ENCODE results near the gene TSPOAP1.

The TSPOAP1 gene

GRCh38 chr17:58276423-58276822 lies 52.2 kb downstream of the TSPOAP1 start:
- no peak for DNase-seq

DNA sequence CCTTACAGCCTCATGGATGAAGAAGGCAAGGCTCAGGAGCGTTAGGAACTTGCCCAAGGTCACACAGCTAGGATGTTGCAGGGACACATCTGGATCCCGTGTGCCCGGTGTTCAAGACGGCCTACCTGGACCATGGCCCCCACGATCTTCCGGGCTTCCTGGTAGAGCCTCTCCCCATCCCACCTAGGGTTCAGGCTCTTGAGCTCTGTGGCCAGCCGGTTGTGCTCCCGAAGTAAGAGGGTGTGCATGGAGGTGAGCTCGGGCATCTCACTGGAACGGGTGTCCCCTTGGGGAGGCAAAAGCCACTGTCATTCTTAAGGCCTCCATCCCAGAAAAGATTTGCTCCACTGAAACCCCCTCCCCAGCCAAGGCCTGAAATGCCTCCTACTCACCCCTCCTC lies 53.2 kb downstream of the TSPOAP1 start:
- no peak for DNase-seq

DNA sequence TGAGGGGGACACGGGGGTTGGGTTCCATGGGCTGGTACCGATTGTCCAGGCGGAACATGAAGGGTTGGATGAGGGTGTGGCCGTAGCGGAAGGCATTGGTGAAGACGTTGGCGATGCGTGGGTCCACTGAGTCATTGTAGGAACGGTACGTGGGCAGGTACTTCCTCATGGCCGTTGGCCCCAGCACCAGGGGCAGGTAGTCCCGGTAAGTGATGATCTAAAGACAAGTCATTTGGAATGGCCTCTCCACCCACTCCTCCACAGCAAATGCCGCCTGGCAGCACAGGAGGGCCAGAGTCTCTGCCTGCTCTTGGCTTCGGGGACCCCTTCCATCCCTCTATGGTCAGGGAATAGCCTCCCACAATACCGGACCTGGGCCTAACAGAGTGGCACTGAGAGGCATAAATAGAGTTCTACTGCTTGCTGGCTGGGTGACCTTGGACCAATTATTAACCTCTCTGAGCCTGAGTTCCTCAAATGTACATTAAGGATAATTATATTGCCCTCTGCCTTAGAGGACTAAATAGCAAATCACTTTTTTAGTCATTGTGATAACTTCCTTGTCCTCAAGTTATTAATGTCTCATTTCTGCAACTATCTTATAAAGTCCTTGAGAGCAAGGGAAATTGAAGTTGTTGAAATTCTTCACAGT lies 55.0 kb downstream of the TSPOAP1 start:
- DNase-seq: no peak

GRCh38 chr17:58272367-58273280 lies 56.0 kb downstream of the TSPOAP1 start:
- DNase-seq: no peak

DNA sequence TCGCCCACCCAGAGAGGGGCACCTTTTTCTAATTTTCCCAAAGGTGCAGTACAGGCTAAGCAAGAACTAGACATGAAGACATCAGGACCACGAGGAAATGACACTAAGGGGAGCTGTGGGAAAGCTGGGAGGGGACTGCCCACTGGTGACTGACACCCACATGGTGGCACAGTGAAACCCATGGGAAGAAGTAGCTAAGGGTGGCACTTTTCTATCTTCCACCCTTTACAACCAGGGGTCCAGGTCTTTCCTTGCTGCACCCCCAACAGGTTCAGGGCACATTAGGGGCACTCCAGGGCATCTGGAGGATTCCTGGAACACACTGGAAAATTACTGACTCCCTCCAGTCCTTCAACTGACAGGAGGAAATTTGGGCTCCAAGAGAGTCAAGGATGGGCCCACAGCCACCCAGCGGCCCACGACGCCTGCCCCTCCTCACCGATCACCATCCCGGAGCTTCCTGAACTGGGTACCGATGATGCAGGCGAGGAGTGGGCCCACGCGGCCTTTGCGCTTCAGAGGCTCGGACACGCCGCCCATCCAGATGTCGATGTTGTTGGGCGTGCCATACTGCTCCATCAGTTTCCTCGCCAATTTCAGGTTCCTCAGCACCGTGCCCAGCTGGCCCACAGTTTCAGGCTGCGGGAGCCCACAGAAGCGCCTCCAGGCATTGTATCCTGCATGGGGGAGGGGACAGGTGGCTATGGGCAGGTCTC lies 57.2 kb downstream of the TSPOAP1 start:
- DNase-seq: no peak

DNA sequence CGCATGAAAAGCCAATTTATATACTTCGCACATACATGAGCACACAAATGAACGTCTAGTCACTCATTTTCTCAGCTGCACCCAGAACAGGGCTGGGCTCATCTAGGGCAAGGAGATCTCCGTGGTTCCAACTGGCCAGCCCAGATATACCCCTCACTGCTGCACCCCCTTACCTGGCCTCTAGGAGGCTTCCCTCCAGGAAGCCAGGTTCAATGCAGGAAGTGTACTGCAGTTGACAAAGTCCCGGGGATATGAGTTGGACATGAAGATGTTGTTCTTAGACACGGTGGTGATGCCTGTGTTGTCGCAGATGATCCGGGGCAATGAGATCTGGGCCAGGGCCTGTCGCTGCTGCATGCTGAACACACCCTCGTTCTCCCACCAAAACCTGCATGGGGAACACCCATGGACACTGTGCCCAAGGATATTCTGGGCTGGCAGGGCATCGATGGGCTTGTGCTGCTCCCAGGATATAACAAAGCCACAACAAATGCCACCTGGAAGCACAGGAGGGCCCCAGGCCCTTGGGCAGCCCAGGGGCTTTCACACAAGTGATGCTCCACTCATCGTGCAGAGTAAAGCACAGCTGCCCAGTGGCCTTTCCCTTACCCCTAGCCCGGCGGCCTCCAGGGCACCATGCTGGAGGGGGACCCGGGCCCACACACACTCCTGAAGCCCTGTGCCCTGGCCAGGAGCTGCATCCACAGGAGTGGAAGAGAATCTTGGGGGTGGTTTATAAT lies 57.9 kb downstream of the TSPOAP1 start:
- no peak for DNase-seq

- no peak for DNase-seq
Measured at GRCh38 chr17:58269557-58270291, 58.9 kb downstream of the TSPOAP1 start.

- DNase-seq: no peak
Measured at GRCh38 chr17:58268774-58269556, 59.6 kb downstream of the TSPOAP1 start.

GRCh38 chr17:58268326-58268725 lies 60.3 kb downstream of the TSPOAP1 start:
- DNase-seq: no peak

- no peak for DNase-seq
Measured at GRCh38 chr17:58267347-58268324, 61.0 kb downstream of the TSPOAP1 start.

DNA sequence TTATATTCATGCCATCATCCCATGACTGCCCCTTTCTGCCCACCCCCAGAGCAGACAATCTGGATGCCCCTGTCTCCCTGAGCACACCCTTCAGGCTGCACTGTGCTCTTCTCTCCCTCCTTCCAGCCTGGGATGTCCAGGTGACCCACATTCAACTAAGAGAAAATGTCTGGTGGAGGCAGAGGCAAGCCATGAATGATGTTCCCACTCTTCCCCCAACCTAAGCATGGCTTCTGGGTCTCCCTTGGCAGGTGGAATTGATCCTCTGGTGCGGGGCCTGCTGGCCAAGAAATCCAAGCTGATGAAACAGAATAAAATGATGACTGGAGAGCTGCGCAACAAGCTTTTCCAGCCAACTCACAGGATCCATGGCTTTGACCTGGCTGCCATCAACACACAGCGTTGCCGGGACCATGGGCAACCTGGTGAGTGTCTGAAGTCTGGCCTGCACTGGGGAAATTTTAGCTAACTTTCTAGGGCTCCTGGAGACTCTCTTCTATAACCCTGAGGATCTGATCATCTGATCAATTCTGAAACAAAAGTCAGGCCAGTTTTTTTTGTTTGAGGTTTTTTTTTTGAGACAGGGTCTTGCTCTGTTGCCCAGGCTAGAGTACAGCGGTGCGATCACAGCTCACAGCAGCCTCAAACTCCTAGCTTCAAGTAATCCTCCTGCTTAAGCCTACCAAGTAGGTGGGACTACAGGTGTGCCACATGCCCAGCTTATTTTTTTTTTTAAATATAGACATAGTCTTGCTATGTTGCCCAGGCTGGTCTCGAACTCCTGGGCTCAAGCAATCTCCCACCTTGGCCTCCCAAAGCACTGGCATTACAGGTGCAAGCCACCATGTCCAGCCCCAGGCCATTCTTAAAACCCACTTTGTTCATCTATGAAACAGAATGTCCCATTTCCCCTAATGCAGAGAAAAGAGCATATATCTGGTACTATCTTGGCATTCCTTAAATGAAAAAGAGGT lies 62.4 kb downstream of the TSPOAP1 start:
- no peak for DNase-seq

- DNase-seq: no peak
Measured at GRCh38 chr17:58265271-58265670, 63.3 kb downstream of the TSPOAP1 start.

- DNase-seq: no peak
Measured at GRCh38 chr17:58264407-58265103, 64.0 kb downstream of the TSPOAP1 start.

DNA sequence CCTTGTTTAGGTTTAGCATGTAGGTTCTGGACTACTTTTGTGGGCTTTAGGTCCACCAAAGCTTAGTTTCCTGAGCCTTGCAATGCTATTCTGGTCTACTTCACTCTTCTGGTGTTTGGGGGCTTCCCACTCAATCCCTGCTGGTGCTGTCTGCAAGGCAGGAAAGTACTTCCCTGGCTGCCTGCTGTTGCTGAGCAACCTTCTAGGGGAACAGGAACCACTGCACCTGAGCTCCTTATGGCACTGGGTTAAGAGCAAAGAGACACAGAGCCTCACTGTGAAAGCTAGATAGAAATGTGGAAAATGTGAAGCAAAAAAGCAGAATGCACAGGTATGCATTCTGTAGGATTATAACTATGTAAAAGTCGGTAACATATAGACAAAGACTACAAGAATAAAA lies 64.8 kb downstream of the TSPOAP1 start:
- DNase-seq: no peak

DNA sequence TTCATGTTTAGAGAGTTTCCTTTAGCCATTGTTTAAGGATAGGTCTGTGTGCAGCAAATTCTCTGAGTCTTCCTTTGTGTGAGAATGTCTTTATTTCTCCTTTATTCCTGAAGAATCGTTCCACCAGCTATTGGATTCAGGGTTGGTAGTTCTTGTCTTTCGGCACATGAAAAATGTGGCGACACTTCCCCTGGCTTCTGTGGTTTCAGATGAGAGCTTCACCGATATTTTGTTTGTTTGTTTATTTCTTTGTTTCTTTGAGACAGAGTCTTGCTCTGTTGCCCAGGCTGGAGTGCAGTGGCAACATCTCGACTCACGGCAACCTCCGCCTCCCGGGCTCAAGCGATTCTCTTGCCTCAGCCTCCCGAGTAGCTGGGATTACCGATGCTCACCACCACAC lies 66.4 kb downstream of the TSPOAP1 start:
- no peak for DNase-seq

DNA sequence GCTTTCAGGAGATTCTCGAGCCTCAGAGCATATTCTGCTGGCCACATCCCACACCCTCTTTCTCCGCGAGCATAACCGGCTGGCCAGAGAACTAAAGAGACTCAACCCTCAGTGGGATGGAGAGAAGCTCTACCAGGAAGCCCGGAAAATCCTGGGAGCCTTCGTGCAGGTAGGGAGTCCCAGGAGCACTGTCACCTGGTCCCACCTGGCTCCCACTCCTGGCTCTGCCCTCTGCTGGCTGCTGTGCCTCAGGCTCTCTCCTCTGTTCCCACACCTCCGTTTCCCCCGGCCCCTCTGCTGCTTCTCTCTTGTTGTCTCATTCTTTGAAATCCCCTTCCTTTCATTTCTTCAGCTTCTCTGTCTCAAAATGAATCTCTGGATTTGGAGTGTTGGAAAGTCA lies 73.8 kb downstream of the TSPOAP1 start:
- DNase-seq: no peak

GRCh38 chr17:58253082-58253481 lies 75.5 kb downstream of the TSPOAP1 start:
- DNase-seq: no peak

DNA sequence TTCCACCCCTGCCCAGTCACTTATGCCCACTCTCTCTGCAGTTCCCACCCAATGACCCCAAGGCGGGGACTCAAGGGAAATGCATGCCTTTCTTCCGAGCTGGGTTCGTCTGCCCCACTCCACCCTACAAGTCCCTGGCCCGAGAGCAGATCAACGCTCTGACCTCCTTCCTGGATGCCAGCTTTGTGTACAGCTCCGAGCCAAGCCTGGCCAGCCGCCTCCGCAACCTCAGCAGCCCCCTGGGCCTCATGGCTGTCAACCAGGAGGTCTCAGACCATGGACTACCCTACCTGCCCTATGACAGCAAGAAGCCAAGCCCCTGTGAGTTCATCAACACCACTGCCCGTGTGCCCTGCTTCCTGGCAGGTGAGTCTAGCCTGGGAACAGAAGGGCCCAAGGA lies 76.5 kb downstream of the TSPOAP1 start:
- no peak for DNase-seq
